K562 (cell line): ENCODE data around the gene PRR11. TPM values are rescaled to one million over a fixed set of nuclear protein-coding genes. Genes with fewer than 3 reads are reported as not detected.

Source experiments
- ATF3 ChIP-seq, 2 experiments: fragments of 450-650 bp in 1 of 2; sonication (generic) in 1 of 2; formaldehyde crosslinking in 1 of 2; IDR thresholded peaks in 1 of 2; conservative IDR thresholded peaks in 1 of 2; 2 replicates each; pipeline versions ENCODE4 v1.6.1 to v1.8.1; 2016 to 2023; ENCODE audit warnings: mild to moderate bottlenecking in 2 of 2, moderate library complexity in 2 of 2, inconsistent platforms in 1 of 2, missing genetic modification reagents in 1 of 2
- BACH1 ChIP-seq: fragments of 200-800 bp; sonication (Bioruptor generic); IDR thresholded peaks from 2 replicates; pipeline ENCODE4 v1.6.1; 2016; ENCODE audit warnings: missing genetic modification characterization, missing compliant biosample characterization
- BCL6 ChIP-seq: fragments of 250-450 bp; sonication (Bioruptor Pico); IDR thresholded peaks from 2 replicates; pipeline ENCODE4 v1.4.0; 2020
- CREB1 ChIP-seq, 2 experiments: sonication (generic) in 1 of 2; formaldehyde crosslinking in 1 of 2; IDR thresholded peaks; 2 replicates each; pipeline versions ENCODE4 v1.6.1 to v1.8.0; 2012 to 2022; ENCODE audit warnings: inconsistent platforms in 1 of 2, mild to moderate bottlenecking in 1 of 2, missing genetic modification reagents in 1 of 2, moderate library complexity in 1 of 2
- CXXC5 ChIP-seq: fragments of 250-450 bp; sonication (Bioruptor Pico); IDR thresholded peaks from 2 replicates; pipeline ENCODE4 v1.8.0; 2022; ENCODE audit warnings: inconsistent platforms, mild to moderate bottlenecking, moderate library complexity
- ETV5 ChIP-seq: sonication (generic); formaldehyde crosslinking; IDR thresholded peaks from 2 replicates; pipeline ENCODE4 v1.4.0; 2020; ENCODE audit warnings: low read depth, mild to moderate bottlenecking, missing genetic modification reagents
- GATA2 ChIP-seq: sonication (generic); formaldehyde crosslinking; IDR thresholded peaks from 2 replicates; pipeline ENCODE4 v1.4.0; 2020; ENCODE audit warnings: mild to moderate bottlenecking, missing genetic modification reagents
- GTF2B ChIP-seq: IDR thresholded peaks from 2 replicates; pipeline ENCODE4 v1.6.1; 2011; ENCODE audit not compliant: insufficient read length; ENCODE audit errors: extremely low read depth
- HDAC6 ChIP-seq: IDR thresholded peaks from 2 replicates; pipeline ENCODE4 v1.6.1; 2012; ENCODE audit warnings: low read depth, mild to moderate bottlenecking, control low read depth, inconsistent platforms, low read length, moderate library complexity
- HNRNPL ChIP-seq: fragments of 200-400 bp; formaldehyde crosslinking; IDR thresholded peaks from 2 replicates; pipeline ENCODE4 v1.6.1; 2017; ENCODE audit warnings: low read depth, mild to moderate bottlenecking, low read length
- HNRNPLL ChIP-seq: fragments of 200-400 bp; formaldehyde crosslinking; IDR thresholded peaks from 2 replicates; pipeline ENCODE4 v1.6.1; 2017; ENCODE audit warnings: low read length, low read depth, mild to moderate bottlenecking; ENCODE audit not compliant: poor library complexity, severe bottlenecking
- JUNB ChIP-seq: fragments of 450-650 bp; formaldehyde crosslinking; conservative IDR thresholded peaks from 2 replicates; pipeline ENCODE4 v1.4.0; 2020; ENCODE audit warnings: mild to moderate bottlenecking
- KAT2B ChIP-seq: IDR thresholded peaks from one replicate; pipeline ENCODE4 v1.6.1; 2012; ENCODE audit warnings: low read depth, mild to moderate bottlenecking, control low read depth, inconsistent platforms, low read length, moderate library complexity
- KDM1A ChIP-seq, 2 experiments: fragments of 450-650 bp; IDR thresholded peaks; 2 replicates each; pipeline ENCODE4 v1.6.1; 2016; ENCODE audit warnings: mild to moderate bottlenecking in 2 of 2
- KLF6 ChIP-seq: fragments of 250-450 bp; sonication (Bioruptor Pico); IDR thresholded peaks from 2 replicates; pipeline ENCODE4 v1.4.0; 2020; ENCODE audit warnings: mild to moderate bottlenecking, moderate library complexity, borderline replicate concordance
- MAZ ChIP-seq, 2 experiments: fragments of 450-650 bp in 1 of 2; sonication (generic) in 1 of 2; formaldehyde crosslinking; IDR thresholded peaks in 1 of 2; conservative IDR thresholded peaks in 1 of 2; 2 replicates each; pipeline versions ENCODE4 v1.4.0 to v1.5.0; 2020; ENCODE audit warnings: mild to moderate bottlenecking in 1 of 2, missing genetic modification reagents in 1 of 2
- POLR2B ChIP-seq: fragments of 450-650 bp; IDR thresholded peaks from 2 replicates; pipeline ENCODE4 v1.6.1; 2018; ENCODE audit warnings: low read depth; ENCODE audit not compliant: partially characterized antibody
- PTRF ChIP-seq: fragments of 450-650 bp; IDR thresholded peaks from 2 replicates; pipeline ENCODE4 v1.6.1; 2016; ENCODE audit warnings: mild to moderate bottlenecking, missing genetic modification characterization, missing compliant biosample characterization
- RCOR1 ChIP-seq, 2 experiments: IDR thresholded peaks; 2 replicates each; pipeline ENCODE4 v1.6.1; 2012; ENCODE audit warnings: low read depth in 2 of 2, low read length in 2 of 2, borderline replicate concordance in 1 of 2, improper control_type of control experiment in 1 of 2
- SAFB ChIP-seq: fragments of 200-400 bp; formaldehyde crosslinking; IDR thresholded peaks from 2 replicates; pipeline ENCODE4 v1.6.1; 2017; ENCODE audit warnings: low read depth, low read length, borderline replicate concordance
- SMARCB1 ChIP-seq: IDR thresholded peaks from 2 replicates; pipeline ENCODE4 v1.6.1; 2011; ENCODE audit warnings: improper control_type of control experiment, low read depth; ENCODE audit not compliant: insufficient read length
- ZBTB1 ChIP-seq: sonication (generic); formaldehyde crosslinking; IDR thresholded peaks from 2 replicates; pipeline ENCODE4 v1.8.1; 2023; ENCODE audit warnings: missing genetic modification reagents, low read depth, mild to moderate bottlenecking, borderline replicate concordance
- ZNF197 ChIP-seq: fragments of 200-800 bp; sonication (Bioruptor generic); IDR thresholded peaks from 2 replicates; pipeline ENCODE4 v1.6.1; 2016; ENCODE audit warnings: low read depth, missing genetic modification characterization, missing compliant biosample characterization
- ZNF277 ChIP-seq: fragments of 250-450 bp; sonication (Bioruptor Pico); IDR thresholded peaks from 2 replicates; pipeline ENCODE4 v1.8.0; 2022; ENCODE audit warnings: inconsistent platforms, mild to moderate bottlenecking, moderate library complexity, borderline replicate concordance
- ZNF282 ChIP-seq: sonication (generic); formaldehyde crosslinking; IDR thresholded peaks from 2 replicates; pipeline ENCODE4 v1.8.1; 2023; ENCODE audit warnings: missing genetic modification reagents
- ZNF408 ChIP-seq: fragments of 250-450 bp; sonication (Bioruptor Pico); IDR thresholded peaks from 2 replicates; pipeline ENCODE4 v1.4.0; 2020; ENCODE audit warnings: low read depth, mild to moderate bottlenecking, moderate library complexity
- polyA plus RNA-seq, 8 experiments: library from polyadenylated mRNA; depleted of rRNA in 4 of 8; stranded (reverse) in 5 of 8; unstranded in 3 of 8; fragments of >200 nt; fragmentation: Nextera tagmentation in 2 of 8; fragmentation: Illumina TruSeq in 1 of 8; extraction: Ambion mirVana in 2 of 8; extraction: Trizol in 1 of 8; gene quantifications; 2 replicates each; pipeline versions ENCODE4 v1.2.1 to v1.2.3, GENCODE V29; 2011 to 2014; ENCODE audit warnings: inconsistent platforms in 1 of 8, missing spikeins in 1 of 8
- total RNA-seq, 7 experiments: library from RNA; depleted of rRNA in 6 of 7; stranded (reverse); fragments of >200 nt in 6 of 7; fragmentation: Illumina TruSeq in 2 of 7; extraction: Trizol in 2 of 7; gene quantifications; 2 replicates each; pipeline versions ENCODE4 v1.2.1 to v1.2.3, GENCODE V29; 2011 to 2021; ENCODE audit warnings: low replicate concordance in 1 of 7

PRR11 gene
- total and polyA plus RNA-seq, 9 of the 15 experiments (the other 6 are each of a cell fraction or from before 2014, with no cell fraction given), result 13.3 to 75.2 (median 46.4) TPM

- TF ChIP-seq SAFB, result no peak
- TF ChIP-seq SMARCB1, result no peak
- no peak for TF ChIP-seq ZNF282 (CRISPR knock-in tag)
- 0 out of 2 replicates have a peak, but pooled peaks have one; percentile 57 for TF ChIP-seq CXXC5 (CRISPR knock-in tag)
- TF ChIP-seq CREB1 (IDR thresholded peaks at IDR 0.05), result 0 out of 2 replicates have a peak, but pooled peaks have one; percentile 41
- peak; percentile 73 for TF ChIP-seq CREB1 (CRISPR knock-in tag; IDR thresholded peaks at IDR 0.05)
- TF ChIP-seq GATA2 (CRISPR knock-in tag), result no peak
- no peak for TF ChIP-seq HDAC6
- peak; percentile 80 for TF ChIP-seq POLR2B
- no peak for TF ChIP-seq KDM1A (IDR thresholded peaks at IDR 0.05)
- no peak for TF ChIP-seq ZNF408 (CRISPR knock-in tag)
- no peak; a peak in 1 of 4 replicates for TF ChIP-seq RCOR1 (IDR thresholded peaks at IDR 0.05; ENCODE audit: borderline replicate concordance in 1 of 2, low read depth in 2 of 2, low read length in 2 of 2)
- no peak for TF ChIP-seq ETV5
- TF ChIP-seq BCL6 (CRISPR knock-in tag), result no peak
- no peak for TF ChIP-seq PTRF (tag)
- TF ChIP-seq BACH1 (tag), result no peak
- TF ChIP-seq JUNB (CRISPR knock-in tag), result no peak
- no peak for TF ChIP-seq HNRNPL
- TF ChIP-seq ZNF197 (CRISPR knock-in tag), result no peak
- TF ChIP-seq KLF6, result no peak
- peak; percentile 42 for TF ChIP-seq HNRNPLL
- no peak for TF ChIP-seq KAT2B
- no peak for TF ChIP-seq GTF2B
- TF ChIP-seq ATF3 (IDR thresholded peaks at IDR 0.05), result no peak
- TF ChIP-seq ATF3 (CRISPR knock-in tag; conservative IDR thresholded peaks at IDR 0.05), result no peak
- TF ChIP-seq ZNF277 (CRISPR knock-in tag), result no peak
- no peak for TF ChIP-seq ZBTB1 (CRISPR knock-in tag)
- TF ChIP-seq MAZ (CRISPR knock-in tag; conservative IDR thresholded peaks at IDR 0.05 in 1 of 2, IDR thresholded peaks at IDR 0.05 in 1 of 2), result no peak; a peak in 1 of 4 replicates
These were observed at the start of gene PRR11 (continued) for GRCh38 chr17:59155439-59156177.
